ENCODE data around the gene LUC7L2. TPM values are rescaled to one million over a fixed set of nuclear protein-coding genes. Genes with fewer than 3 reads are reported as not detected.
"Not testable (repeated sequence)": the region's sequence is repeated elsewhere in the genome, so short reads cannot be mapped to it uniquely, and the experiment has no call there.

Gene LUC7L2
- total RNA-seq, 3 donors from 2014 or later: 77.3 to 108 (median 89.8) TPM

DNA sequence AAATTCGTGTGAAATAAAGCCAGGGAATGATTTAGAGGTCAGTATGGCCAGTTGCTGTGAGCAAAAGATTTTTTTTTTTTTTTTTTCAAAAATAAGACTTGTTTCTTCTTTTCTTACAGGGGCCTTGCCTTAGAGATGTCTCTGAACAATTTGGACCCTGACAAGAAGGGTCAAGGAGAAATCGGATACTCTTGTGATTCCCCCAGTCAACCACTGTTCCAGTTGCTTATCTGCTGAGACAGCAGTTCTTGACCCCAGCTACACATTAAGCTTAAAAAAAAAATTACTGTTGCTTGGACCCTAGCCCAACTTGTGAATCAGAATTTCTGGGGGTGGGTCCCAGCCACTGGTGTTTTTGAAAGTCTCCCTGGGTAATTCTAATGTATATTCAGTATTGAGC, 30.6 kb upstream of the LUC7L2 start:
- Histone ChIP-seq H3K36me3 (no peaks in the 10 kb centered on the region), H3K9me3 (no peaks in the 10 kb centered on the region), H3K4me1 (no peaks in the 10 kb centered on the region), H3K27me3 (no peaks in the 10 kb centered on the region), H3K27ac (no peak overlapping the region), H3K4me3 (no peak overlapping the region)
- intact Hi-C loops (cut with DNase I; ENCODE audit: low total_unique reads): no loop called here
- no peak for DNase-seq (ENCODE audit: low spot score in 2 of 2)
- no peak for TF ChIP-seq POLR2AphosphoS5 (IDR thresholded peaks at IDR 0.05)
- no peak for TF ChIP-seq CTCF (IDR thresholded peaks at IDR 0.05)
- no peak for TF ChIP-seq POLR2A (IDR thresholded peaks at IDR 0.05)

- Histone ChIP-seq H3K4me1 (no peaks in the 10 kb centered on the region), H3K27ac (no peak overlapping the region), H3K27me3 (no peaks in the 10 kb centered on the region), H3K4me3 (no peak overlapping the region), H3K9me3 (no peaks in the 10 kb centered on the region), H3K36me3 (no peaks in the 10 kb centered on the region)
- TF ChIP-seq CTCF (IDR thresholded peaks at IDR 0.05) (no peak), POLR2AphosphoS5 (IDR thresholded peaks at IDR 0.05) (no peak), POLR2A (IDR thresholded peaks at IDR 0.05) (no peak)
- intact Hi-C loops (cut with DNase I; ENCODE audit: low total_unique reads): no loop called here
- no peak for DNase-seq (ENCODE audit: low spot score in 2 of 2)
Measured at GRCh38 chr7:139330333-139331030, 29.2 kb upstream of the LUC7L2 start.

DNA sequence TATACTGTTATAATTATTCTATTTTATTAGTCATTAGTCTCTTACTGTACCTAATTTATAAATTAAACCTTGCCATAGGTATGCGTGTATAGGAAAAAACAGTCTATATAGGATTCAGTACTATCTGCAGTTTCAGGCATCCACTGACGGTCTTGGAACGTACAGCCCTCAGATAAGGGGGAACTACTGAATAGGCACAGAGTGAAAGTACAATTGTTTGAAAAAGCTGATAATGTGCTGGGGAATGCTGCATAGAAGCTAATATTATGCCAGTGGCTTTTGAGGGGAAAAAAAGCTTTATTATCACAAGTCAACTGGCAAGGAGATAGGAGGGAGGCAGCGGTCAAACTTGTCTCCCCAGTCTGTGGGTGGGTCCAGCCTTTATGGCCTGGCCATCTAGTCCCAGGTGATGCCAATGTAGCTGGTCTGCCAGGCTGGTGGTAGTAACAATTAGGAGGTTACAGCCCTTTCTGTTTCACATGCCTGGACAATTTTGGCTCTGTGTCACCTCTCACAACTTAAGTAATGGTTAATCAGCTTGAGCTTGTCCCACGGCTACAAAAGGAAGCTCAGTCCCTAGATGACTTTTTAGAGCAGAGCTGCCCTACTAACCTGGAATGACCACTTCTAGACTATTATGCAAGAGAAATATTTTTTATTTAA, 26.9 kb upstream of the LUC7L2 start:
- Histone ChIP-seq H3K4me3 (no peak overlapping the region), H3K36me3 (no peaks in the 10 kb centered on the region), H3K9me3 (no peaks in the 10 kb centered on the region), H3K4me1 (no peaks in the 10 kb centered on the region), H3K27ac (no peak overlapping the region), H3K27me3 (no peaks in the 10 kb centered on the region)
- TF ChIP-seq POLR2AphosphoS5 (IDR thresholded peaks at IDR 0.05): no peak
- TF ChIP-seq POLR2A (IDR thresholded peaks at IDR 0.05): no peak
- no peak for TF ChIP-seq CTCF (IDR thresholded peaks at IDR 0.05)
- no peak for DNase-seq (ENCODE audit: low spot score in 2 of 2)
- intact Hi-C loops (cut with DNase I; ENCODE audit: low total_unique reads): no loop called here

DNA sequence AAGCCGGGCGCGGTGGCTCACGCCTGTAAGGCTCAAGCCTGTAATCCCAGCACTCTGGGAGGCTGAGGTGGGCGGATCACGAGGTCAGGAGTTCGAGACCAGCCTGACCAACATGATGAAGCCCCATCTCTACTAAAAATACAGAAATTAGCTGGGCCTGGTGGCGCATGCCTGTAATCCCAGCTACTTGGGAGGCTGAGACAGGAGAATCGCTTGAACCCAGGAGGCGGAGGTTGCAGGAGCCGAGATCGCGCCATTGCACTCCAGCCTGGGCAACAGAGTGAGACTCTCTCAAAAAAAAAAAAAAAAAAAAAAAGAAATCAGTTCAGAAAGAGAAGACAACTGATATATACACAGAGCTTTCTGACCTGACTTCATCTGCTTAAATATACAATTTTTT, 26.3 kb upstream of the LUC7L2 start:
- H3K36me3 ChIP-seq; H3K27ac ChIP-seq; H3K4me3 ChIP-seq; intact Hi-C loops (cut with DNase I; ENCODE audit: low total_unique reads); H3K27me3 ChIP-seq; H3K4me1 ChIP-seq; H3K9me3 ChIP-seq; DNase-seq (ENCODE audit: low spot score in 2 of 2): not testable (repeated sequence)

DNA sequence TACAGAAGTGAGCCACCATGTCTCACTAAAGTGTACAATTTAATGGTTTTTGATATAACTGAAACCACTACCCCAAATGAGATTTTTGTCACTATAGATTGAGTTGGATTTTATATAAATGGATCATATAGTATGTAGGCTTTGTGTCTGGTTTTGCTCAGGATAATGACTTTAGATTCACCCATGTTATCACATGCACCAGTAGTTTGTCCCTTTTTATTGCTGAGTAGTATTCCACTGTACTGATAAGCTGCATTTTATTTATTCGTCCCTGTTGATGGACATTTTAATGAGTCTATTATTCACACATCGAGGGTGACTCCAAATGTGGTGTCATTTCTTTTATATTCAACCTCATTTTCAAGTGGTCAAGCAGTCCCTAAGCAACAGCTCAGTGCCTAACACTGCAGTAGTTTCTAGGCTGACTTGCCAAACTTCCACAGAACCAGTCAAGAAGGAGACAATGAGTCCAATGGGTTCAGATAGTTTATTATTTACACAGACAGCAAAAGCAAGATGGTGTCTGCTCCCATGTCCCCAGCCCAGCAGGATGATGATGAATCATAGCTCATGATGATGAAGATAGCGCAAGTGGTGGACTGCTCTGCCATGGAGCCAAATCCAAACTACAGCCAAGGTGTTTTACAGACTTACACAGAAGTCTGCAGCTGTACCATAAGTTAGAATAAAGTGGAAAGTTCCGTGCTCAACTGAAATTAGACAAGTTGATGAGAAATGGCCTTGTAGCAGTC, 25.1 kb upstream of the LUC7L2 start:
- no peak for DNase-seq (ENCODE audit: low spot score in 2 of 2)
- no peaks in the 10 kb centered on the region for H3K9me3 ChIP-seq
- intact Hi-C loops (cut with DNase I; ENCODE audit: low total_unique reads): no loop called here
- TF ChIP-seq POLR2AphosphoS5 (IDR thresholded peaks at IDR 0.05): no peak
- no peak for TF ChIP-seq POLR2A (IDR thresholded peaks at IDR 0.05)
- no peak for TF ChIP-seq CTCF (IDR thresholded peaks at IDR 0.05)
- no peak overlapping the region for H3K4me3 ChIP-seq
- no peaks in the 10 kb centered on the region for H3K4me1 ChIP-seq
- H3K27me3 ChIP-seq: no peaks in the 10 kb centered on the region
- H3K27ac ChIP-seq: no peak overlapping the region
- H3K36me3 ChIP-seq: no peaks in the 10 kb centered on the region

Data from breast epithelium (tissue), 4 donors.